HG03025 (cell line): Measurements from ENCODE around the gene IGLL5.

Experiments used
- ATAC-seq: cut with Tn5 transposase; IDR thresholded peaks from one replicate; pipeline ENCODE4 v1.9.1; 2021; ENCODE audit warnings: mild to moderate bottlenecking, moderate library complexity; ENCODE audit not compliant: unreplicated experiment, low FRiP score

The IGLL5 gene

DNA sequence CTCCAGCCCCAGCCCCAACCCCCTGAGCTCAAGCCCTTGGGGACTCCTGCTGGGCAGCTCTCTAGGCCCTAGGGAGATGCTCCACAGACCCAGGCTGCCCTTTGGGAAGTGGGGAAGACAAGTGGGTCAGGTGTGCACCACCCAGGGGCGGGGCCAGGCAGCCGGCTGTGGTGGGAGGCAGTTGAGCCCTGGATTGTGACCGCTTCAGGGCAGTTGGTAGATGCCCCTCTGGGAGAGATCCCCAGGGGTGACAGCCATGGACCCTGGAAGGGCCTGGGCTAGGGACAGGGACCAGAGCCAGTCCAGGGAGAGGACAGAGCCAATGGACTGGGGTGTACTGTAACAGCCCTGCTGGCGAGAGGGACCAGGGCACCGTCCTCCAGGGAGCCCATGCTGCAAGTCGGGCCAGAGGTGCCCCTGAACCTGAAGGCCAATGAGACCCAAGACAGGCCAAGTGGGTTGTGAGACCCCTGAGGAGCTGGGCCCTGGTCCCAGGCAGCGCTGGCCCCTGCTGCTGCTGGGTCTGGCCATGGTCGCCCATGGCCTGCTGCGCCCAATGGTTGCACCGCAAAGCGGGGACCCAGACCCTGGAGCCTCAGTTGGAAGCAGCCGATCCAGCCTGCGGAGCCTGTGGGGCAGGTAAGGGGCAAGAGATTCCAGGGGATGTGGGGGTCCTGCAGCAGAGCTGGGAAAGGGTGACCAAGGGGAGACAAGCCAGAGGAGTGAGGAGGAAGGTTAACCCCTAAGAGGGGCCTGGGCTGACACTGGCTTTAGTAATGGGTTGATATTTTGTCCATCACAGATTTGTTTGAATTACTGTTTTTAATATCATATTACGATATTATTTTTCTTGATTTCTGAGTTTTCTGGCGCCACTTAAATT lies at the start of gene IGLL5:
Gene IGLL5, plus strand, starts transcription at position 196 of the 883 bp plus-strand sequence. Its CDS starts 238 bp downstream, at position 434.
- ATAC-seq = no peak

DNA sequence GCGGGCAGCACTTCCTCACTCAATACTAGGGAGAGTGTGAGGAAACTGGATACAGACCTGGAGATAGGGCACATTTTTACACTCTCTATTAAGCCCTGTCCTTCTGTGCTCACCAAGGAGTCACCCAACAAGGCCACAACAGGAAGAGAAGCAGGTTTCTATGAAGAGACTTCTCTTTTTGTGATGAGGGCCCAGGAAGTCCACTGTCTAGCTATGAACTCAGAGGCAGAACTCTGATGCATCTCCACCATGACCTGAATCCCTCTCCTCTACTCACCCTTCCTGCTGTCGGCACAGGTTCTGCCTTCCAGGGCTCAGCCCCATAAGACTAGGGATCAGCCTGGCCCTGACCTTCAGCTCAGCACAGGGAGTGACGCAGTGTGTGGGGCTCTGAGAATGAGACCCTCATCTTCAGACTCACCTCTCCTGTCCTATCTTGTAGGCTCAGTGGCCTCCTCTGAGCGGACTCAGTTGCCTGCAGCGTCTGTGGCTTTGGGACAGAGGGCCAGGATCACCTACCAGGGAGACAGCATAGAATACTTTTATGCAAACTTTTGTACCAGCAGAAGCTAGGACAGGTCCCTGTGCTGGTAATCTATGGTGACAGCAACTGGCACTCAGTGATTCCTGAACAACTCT lies 49.3 kb upstream of the IGLL5 start:
- ATAC-seq = no peak

DNA sequence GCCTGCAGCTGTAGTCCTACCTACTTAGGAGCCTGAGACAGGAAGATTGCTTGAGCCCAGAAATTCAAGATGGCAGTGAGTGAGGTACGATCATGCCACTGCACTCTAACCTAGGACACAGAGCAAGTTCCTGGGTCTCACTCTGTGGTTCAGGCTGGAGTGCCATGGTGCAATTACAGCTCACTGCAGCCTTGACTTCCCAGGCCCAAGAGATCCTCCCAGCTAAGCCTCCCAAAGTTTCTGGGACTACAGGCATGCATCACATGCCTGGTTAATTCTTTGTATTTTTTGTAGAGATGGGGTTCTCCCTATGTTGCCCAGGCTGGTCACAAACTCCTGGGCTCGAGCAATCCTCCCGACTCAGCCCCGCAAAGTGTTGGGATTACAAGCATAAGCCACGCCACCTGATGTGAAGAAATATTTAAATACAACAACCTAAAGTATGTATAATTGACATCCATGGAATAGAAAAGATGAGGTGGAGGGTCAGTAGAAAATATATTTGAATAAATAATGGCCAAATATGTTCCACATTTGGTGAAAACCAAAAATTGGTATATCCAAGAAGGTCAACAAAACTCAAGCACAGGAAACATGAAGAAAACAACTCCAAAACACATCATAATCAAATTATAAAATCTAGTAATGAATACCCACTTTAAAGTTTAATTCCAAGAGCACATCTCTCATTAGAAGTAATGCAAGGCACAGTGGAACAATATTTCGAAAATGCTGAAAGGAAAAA lies 47.9 kb upstream of the IGLL5 start:
- no peak for ATAC-seq

DNA sequence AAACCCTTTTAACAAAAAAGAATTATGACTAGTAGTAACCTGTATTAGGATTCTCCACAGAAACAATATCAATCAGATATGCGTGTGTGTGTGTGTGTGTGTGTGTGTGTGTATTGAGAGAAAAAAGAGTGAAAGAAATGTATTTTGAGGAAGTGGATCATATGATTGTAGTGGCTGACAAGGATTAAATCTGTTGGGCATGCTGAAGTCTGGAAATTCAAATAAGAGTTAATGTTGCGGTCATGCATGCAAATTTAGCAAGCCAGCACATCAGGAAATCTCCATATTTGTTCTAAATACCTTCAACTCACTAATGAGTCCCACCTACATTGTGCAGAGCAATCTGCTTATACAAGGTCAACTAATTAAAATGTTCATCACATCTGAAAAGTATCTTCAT lies 46.8 kb upstream of the IGLL5 start:
- no peak for ATAC-seq

DNA sequence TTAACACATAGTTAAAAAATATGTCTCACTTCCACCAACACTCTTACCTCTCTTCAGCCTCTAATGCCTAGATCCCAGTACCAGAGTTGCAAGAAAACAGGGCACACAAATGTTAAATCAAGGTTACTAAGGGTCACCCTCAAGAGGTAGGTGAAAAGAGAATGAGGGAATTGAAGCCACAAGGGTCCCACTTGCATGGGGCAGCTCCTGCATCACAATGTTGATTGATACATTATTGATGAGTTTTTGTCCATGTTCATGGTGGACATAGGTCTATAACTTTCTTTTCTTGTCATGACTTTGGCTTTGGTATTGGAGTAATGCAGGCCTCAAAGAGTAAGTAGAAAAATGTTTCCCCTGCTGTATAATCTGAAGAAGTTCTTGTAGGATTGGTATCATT lies 46.0 kb upstream of the IGLL5 start:
- ATAC-seq = no peak

DNA sequence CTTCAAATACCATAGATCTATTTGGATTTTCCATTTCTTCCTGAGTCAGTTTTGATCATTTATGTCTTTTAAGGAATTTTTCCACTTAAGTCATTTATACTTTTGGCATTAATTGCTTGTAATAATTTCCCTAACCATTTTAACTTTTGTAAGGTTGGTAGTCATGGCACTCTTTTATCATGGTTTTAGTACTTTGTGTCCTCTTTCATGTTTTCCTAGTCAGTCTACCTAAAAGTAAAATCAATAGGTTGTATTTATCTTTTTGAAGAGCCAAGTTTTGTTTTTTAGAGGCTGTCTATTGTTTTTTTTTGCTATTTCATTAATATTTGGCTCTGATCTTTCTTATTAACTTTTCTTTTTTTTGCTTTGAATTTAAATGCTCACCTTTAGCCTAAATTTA lies 45.5 kb upstream of the IGLL5 start:
- ATAC-seq = no peak

DNA sequence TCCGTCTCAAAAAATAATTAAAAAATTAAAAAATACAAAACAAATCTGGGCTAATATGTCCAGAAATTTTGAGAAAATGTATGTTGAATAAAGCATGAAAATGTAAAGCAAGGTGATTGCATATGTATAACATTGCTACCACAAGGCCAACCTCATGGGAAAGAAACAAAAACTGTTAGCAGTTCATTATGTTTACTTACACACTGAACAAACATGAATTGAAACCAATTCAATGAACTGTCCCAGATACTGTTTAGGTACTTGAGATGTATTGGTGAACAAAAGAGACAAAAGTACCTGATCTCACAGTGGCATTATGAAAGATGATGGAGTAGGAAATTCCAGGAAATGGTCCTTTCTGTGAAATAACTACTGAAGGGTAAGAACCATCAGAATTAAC lies 43.8 kb upstream of the IGLL5 start:
- ATAC-seq = no peak

DNA sequence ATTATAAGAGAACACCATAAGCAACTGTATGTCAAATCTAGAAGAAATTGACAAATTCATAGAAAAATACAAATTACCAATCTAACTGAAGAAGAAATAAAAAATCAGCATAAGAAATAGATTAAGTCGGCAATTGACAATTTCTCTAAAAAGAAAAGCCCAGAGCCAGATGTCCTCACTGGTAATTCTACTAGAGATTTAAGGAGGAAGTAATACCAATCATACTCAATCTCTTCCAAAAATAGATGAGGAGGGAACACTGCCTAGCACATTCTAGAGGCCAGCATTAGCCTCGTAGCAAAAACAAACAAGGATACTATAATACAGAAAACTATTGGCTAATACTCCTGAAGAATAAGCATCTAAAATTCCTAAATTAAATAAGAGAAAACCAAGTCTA lies 40.4 kb upstream of the IGLL5 start:
- no peak for ATAC-seq

DNA sequence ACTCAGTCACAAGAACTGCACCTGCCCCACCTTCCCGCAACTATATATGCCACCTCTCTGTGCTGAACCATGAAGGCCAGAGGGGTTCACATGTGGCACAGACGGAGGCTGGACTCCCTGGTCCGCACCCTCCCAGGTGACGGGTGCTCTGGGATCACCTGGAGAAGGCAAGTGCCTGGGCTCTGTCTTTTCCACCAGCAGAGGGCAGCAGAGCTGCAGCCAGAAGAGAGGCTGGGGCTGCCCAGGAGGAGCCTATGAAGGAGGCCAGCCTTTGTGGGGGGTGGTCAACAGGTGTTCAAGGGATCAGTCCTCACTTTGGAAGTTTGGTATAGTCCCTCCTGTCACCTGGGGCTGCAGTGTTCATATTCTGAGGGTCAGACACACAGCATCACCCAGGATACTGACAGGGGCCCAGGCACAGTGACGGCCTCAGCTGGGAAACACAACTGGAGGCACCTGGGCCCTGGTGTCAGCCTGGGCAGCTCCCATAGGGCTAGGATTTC lies 39.2 kb upstream of the IGLL5 start:
- no peak for ATAC-seq

DNA sequence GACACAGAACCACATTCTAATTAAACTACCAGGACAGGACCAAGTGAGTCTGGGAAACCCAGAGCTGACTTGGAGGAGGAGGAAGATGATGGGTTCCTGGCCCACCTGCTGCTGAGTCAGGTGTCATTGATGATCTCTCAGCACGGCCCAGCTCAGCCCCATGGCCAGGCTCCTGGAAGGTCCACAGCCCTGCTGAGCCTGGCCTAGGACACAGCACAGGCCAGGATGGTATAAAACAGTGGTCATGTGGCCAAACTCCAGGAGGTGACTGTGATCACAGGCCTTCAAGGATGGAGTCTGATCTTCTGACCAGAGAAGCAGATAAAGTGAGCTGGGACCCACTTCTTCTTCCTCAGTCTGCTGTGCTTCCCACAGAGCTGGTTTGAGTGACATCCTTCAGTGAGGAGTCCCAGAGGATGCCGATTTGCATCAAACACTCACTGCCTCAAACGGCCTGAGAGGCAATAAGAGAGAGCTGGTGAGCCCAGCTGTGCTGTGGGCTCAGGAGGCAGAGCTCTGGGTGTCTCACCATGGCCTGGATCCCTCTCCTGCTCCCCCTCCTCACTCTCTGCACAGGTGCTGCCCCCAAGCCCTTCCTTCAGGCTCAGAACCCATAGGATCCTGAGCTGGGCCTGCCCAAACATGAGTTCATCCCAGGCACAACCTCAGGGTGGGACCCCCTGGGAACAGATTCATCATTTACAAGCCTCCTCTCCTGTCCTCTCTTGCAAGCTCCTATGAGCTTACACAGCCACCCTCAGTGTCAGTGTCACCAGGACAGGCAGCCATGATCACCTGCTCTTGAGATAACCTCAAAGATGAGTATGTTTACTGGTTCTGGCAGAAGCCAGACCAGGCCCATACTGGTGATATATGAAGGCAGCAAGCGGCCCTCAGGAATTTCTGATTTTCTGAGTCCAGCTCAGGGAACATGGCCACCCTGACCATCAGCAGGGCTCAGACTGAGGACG lies 37.7 kb upstream of the IGLL5 start:
- ATAC-seq = no peak

DNA sequence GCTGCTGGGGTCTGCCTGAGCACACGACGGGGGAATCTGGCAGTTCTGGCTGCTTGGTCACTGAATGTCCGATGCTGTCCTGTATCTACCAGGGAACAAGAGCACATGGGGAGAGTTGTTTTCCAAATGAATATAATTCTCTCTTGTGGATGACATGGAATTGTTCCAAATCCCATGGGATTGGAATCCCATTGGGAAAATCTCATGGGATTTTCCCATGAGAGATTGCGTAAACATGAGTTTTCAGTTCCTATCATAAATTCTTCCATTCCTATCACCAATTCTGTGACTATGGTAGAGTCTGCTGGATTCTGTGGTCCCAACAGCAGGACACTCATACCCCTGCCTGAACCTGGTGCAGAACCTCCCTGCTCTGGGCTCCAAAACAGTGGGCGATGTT lies 35.6 kb upstream of the IGLL5 start:
- no peak for ATAC-seq

DNA sequence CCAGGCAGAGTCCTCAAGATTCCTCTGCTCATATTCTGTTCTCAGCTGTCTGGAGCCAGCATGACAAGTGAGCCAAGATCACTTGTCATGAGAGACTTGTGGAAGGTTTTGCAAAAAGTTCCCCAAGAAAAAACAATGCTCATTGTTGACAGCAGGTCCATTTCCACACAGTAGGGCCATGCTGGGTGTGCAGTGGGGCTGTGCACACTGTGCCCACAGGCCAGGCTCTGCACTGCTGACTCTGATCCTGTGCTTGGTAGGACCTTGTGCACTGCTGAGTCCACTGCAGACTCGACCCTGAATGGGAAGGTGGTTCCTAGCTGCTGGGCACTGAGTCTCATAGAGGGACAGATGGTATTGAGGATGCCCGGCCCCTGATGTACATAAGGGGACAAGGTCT lies 33.9 kb upstream of the IGLL5 start:
- ATAC-seq = no peak

DNA sequence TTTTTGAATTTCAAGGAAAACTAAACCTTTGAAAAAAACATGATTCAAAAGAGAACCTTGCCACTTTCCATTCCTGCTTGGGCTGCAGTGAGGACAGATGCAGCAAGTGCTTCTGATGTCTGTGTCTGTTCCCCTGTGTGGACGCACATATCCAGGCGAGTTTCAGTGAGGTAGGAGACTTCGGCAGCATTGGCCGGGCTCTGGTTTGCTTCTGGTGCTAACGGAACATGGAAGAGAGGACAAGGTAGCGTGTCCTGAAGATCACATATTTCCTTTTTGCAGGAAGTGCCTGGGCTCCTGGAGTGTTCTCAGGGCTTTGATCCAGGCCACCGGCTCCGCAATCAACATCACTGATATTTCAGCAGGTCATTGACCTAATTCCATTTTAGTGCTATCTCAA lies 33.1 kb upstream of the IGLL5 start:
- no peak for ATAC-seq

DNA sequence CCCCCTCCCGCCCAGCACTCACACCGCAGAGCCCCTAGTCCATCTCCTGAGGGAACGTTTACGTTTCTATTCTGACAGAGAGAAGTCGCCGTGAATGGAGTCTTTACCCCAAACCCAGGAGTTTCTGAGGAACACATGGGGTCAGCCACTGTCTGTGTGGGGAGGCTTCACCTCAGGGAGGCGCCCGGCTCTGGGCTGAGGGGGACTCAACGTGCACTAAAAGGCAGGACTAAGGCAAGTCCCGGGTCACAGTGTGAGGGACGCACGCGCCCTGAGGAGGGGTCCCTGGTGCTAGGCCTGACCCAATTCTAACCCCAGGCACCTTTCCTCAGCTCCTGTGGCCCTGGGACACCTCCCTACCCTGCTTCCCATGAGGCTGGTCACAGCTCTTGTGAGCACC lies 32.5 kb upstream of the IGLL5 start:
- no peak for ATAC-seq

DNA sequence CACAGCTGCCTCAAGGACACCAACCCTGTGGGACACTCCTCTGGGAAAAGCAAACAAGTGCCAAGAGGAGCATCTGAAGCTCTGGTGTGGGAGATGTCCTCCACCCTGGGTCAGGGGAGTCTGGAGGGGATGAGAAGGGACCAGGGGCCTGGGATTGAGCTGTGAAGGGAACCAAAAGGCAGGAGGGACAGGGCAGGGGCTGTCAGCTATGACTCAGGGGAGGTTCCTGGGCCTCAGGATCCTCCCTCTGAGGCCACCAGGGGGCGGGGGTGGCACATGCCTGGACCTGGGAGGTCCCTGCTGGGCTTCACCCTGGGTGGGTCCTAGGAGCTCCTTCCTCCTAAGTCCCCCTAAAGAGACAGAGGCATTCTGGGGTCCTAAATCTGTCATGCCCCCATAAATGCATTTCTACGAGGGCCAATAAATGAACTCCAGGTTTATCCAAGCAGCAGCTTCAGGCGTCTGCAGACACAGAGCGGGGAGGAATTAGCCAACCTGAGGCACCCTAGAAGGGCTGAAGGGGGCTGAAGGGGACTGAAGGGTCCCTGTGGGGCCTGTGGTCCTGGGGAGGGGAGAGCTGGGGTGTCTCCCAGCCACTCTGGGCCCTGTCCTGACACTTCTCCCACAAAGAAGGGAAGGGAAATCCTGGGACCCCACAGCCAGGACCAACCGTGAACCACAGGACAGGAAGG lies 31.9 kb upstream of the IGLL5 start:
- ATAC-seq = no peak

DNA sequence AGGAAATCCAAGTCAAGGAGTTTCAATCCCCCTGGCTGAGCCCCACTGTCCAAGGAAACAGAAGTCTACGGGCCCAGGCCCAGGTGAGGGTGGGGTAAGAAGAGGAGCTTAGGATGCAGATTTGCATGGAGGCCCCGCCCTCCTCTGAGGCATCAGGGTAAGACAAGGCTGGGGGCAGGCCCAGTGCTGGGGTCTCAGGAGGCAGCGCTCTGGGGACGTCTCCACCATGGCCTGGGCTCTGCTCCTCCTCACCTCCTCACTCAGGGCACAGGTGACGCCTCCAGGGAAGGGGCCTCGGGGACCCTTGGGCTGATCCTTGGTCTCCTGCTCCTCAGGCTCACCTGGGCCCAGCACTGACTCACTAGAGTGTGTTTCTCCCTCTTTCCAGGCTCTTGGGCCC lies 31.3 kb upstream of the IGLL5 start:
- no peak for ATAC-seq

DNA sequence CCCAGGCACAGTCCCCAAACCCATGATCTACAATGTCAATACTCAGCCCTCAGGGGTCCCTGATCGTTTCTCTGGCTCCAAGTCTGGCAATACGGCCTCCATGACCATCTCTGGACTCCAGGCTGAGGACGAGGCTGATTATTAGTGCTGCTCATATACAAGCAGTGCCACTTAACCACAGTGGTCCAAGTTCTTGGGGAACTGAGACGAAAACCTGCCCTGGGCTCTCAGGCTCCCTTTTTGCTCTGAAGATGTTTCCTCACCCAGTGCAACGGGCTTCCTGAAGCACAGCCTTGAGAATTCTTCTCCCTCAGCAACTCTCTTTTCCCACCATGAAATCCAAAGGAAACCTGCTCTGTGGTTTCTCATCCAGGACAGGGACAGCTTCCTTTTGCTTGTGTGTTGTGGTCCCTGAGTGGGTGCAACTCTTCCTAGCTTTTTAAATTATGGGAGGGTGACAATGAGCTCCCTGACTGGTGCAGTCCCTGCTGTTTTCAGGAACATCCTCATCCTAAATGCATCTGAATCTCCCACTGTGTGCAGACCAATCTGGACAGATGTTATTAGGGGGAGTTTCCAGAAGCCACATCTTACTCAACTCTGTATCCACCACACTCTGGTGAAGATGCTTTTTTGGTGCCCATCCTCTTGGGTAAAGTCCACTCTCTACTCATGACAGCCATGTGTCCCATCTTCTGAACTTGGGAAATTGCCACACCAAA lies 30.6 kb upstream of the IGLL5 start:
- ATAC-seq = no peak

DNA sequence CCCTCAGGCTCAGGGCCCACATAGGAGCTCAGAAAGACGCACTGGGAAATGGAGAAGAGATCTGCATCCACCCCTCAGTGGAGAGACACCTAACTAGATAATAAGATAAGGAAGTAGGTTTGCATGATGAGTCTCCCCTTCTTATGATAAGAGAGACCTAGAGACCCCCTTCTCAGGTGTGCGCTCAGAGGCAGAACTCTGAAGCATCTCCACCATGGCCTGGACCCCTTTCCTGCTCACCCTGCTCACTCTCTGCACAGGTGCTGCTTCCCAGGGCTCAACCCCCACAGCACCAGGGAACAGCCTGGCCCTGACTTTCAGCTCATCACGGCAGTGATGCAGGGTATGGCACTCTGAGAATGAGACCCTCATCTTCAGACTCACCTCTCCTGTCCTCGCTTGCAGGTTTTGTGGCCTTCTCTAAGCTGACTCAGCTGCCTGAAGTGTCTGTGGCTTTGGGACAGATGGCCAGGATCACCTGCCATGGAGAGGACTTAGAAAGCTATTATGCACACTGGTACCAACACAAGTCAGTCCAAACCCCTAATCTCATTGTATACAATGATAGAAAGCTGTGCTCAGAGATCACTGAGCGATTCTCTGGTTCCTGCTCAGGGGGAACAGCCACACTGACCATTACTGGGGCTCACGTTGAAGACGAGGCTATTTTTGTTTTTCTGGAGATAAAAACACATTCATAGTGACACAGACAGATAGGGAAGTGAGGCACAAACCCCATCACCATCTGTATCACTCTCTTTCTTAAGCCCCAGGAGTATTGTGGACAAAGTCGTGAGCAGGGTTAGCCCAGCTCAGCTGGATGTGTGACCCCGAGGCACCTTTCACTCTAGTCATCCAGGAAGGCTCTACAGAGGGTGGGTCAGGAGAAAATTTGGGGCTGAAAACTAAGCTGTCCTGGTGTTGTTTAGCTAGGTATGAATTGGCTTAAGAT lies 29.7 kb upstream of the IGLL5 start:
- ATAC-seq = no peak
